RPMI8226 (cell line): Measurements from ENCODE around the gene CNOT9.
A peak's percentile ranks its signal among the peaks of the same experiment; 100 is the strongest.

Experiments used
- DNase-seq: peaks from one replicate; pipeline ENCODE4 v3.0.0-alpha.2; 2015

CNOT9 gene

GRCh38 chr2:218578272-218578877 is 9.7 kb downstream of the CNOT9 start:
- no peak for DNase-seq

GRCh38 chr2:218582076-218582475 is 13.4 kb downstream of the CNOT9 start:
- DNase-seq: no peak

- no peak for DNase-seq
These were observed 15.6 kb downstream of the CNOT9 start for GRCh38 chr2:218583983-218584850.

GRCh38 chr2:218585541-218585940 is 16.9 kb downstream of the CNOT9 start:
- no peak for DNase-seq

DNA sequence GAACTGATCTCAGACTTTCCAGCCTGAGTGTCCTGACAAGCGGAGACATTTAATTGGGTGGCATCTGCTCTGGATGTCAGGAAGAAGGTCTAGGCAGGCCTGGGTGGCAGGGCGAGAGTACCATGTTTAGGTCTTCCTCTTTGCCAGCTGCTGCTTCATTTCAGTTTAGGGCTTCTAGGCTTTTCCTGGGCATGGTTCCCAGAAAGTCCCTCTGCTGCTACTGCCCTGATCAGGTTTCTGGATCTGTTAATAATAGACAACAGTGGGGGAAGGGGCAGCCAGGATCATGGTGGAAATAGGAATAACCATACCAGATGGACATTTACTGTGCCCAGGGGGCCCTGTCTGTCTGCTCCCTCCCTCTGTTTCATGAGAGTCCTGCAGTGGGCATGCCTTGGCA is 36.8 kb downstream of the CNOT9 start:
- DNase-seq: no peak

- no peak for DNase-seq
These were observed 38.9 kb downstream of the CNOT9 start, which contains the start of gene PLCD4 for GRCh38 chr2:218607436-218608115. Gene PLCD4, plus strand, starts transcription at chr2:218607899. Its CDS starts 7,841 bp downstream, at chr2:218615740.

GRCh38 chr2:218615868-218616315 is 47.3 kb downstream of the CNOT9 start:
- no peak for DNase-seq

DNA sequence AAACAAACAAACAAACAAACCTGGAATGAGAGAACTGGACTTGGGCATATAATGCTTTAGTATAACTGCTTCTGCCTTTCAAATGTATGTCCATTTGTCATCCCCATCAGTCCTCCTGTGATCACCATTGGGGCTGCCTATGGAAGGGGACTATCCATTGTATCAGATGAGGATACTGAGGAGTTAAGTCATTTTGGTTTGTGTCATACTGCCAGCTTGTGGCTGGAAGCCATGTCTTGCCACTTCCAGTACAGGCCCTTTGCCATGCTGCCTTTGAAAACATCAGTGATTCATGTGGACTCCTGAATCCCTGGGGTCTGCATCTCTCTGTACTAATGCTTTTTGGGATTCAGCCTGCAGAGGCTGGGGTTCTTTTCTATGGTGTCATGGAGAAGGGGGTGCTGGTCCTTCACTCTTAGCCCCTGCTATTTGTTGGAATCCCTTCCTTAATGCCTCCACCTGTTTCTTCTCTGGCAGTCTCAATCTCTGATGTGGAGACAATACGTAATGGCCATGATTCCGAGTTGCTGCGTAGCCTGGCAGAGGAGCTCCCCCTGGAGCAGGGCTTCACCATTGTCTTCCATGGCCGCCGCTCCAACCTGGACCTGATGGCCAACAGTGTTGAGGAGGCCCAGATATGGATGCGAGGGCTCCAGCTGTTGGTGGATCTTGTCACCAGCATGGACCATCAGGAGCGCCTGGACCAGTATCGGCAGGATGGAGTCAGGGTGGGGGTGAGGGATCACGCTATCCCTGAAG is 49.6 kb downstream of the CNOT9 start:
- DNase-seq: no peak

- no peak for DNase-seq
These were observed 52.4 kb downstream of the CNOT9 start for GRCh38 chr2:218621007-218621406.

DNA sequence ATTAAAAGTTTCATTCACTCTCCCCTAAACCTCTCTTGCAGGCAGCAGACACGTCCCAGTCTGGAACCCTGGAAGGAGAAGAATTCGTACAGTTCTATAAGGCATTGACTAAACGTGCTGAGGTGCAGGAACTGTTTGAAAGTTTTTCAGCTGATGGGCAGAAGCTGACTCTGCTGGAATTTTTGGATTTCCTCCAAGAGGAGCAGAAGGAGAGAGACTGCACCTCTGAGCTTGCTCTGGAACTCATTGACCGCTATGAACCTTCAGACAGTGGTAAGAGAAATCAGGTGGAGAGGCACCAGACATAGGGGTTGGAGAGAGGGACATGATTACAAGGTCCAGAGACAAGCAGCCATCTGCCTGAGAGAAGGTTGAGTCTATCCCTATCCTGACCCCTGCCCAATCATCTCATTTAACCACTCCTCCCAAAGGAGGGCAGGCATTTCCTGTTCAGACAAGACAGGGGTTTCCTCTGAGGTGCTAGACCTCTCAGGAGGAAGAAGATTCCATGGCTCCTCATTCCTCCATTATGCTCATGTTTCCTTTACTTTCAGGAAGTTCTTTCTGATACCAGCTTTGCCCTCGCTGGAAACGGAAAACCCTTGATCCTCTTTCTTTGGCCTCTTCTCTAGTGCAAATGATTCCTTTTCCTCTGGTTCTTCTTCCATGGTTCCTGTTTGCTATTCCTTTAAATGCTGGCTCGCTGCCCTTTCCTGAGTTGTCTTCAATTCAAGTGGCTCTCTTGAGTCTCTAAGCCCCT is 54.1 kb downstream of the CNOT9 start:
- peak; percentile 47 for DNase-seq

GRCh38 chr2:218623366-218623705 is 54.7 kb downstream of the CNOT9 start:
- no peak for DNase-seq

DNA sequence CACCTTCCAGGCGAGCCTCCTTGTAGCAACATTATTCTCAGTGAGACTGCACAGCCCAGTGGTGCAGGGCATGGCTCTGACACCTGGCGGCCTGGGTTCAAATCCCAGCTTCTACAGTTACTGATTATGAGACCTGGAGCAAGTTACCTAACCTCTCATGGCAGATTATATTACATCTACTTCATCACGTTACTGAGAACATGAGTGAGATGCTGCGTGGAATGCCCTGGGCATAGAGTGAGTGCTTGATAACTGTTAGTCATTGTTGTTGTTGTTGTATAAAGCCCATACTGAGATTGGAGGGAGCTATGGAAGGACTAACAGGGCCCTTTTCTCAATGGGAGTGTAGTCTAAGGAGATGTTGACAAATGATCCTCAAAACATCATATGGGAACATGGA is 57.7 kb downstream of the CNOT9 start:
- DNase-seq: no peak

DNA sequence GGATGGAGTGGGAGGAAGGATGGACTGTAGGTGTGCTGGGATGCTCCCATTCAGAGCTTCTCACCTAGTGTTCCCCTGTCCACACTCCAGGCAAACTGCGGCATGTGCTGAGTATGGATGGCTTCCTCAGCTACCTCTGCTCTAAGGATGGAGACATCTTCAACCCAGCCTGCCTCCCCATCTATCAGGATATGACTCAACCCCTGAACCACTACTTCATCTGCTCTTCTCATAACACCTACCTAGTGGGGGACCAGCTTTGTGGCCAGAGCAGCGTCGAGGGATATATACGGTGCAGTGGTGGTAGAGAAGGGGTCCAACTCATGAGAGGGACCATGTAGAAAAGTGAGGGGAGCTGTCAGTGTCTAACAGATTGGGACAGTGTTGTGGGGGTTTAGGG is 59.3 kb downstream of the CNOT9 start:
- no peak for DNase-seq

- no peak for DNase-seq
These were observed 63.2 kb downstream of the CNOT9 start for GRCh38 chr2:218631837-218632236.

- no peak for DNase-seq
These were observed 67.1 kb downstream of the CNOT9 start for GRCh38 chr2:218635719-218636118.

GRCh38 chr2:218638372-218638771 is 69.7 kb downstream of the CNOT9 start:
- no peak for DNase-seq

GRCh38 chr2:218642121-218642656 is 73.5 kb downstream of the CNOT9 start:
- no peak for DNase-seq

GRCh38 chr2:218642786-218643185 is 74.1 kb downstream of the CNOT9 start:
- no peak for DNase-seq

GRCh38 chr2:218643751-218644310 is 75.2 kb downstream of the CNOT9 start:
- no peak for DNase-seq

GRCh38 chr2:218644721-218645120 is 76.1 kb downstream of the CNOT9 start:
- DNase-seq: no peak

GRCh38 chr2:218645126-218645525 is 76.5 kb downstream of the CNOT9 start:
- DNase-seq: no peak
